HUDEP-2 (cell line): ENCODE measurements around the gene S1PR1.

Source experiments
- DNase-seq, 76 experiments: peaks; one replicate each; lab custom pipeline; 2025; ENCODE audit not compliant: unreplicated experiment in 76 of 76; lab: John Stamatoyannopoulos, UW

The S1PR1 gene

DNA sequence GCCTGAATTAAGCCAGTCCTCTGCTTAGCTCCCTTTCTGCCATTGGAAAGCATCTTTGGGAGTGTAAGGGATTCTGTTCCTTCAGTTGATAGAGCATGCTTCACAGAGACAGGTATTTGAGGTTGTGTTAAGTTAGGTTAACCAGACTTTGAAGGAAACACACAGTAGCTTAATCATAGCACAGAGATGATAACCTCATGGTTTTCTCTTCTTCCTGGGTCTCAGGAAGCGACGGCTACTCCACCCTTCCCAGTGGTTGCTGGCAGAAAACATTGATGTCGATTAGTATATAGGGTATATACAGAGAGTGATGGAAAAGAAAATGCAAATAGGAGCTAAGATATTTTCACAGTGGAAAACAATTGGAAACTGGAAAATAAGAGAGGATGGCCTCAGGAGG lies 42.0 kb downstream of the S1PR1 start:
- no peak for DNase-seq

DNA sequence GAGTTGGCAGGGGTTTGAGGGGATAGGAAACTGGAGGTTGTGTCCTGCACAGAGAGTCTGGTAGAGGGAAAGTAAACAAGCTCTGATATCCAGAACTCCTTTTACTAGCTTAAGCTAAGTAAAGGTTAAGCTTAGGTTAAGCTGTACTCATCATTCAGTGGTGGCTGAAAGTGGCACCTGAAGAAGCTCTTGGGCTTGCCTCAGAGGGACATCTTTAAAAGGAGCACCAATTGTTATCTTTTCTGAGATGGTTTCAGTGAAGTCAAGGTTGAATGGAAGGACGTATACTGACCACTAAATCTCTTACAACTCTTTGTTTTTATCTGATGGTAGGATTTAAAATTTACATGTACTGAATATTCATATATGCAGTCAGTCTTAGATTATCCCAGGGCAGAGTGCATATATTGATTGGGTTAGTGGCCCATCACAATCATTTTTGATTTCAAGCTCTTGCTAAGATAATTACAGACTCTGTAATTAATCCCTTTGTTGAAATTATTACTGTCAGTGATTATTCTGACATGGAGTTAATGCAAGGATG lies 43.3 kb downstream of the S1PR1 start:
- no peak for DNase-seq

DNA sequence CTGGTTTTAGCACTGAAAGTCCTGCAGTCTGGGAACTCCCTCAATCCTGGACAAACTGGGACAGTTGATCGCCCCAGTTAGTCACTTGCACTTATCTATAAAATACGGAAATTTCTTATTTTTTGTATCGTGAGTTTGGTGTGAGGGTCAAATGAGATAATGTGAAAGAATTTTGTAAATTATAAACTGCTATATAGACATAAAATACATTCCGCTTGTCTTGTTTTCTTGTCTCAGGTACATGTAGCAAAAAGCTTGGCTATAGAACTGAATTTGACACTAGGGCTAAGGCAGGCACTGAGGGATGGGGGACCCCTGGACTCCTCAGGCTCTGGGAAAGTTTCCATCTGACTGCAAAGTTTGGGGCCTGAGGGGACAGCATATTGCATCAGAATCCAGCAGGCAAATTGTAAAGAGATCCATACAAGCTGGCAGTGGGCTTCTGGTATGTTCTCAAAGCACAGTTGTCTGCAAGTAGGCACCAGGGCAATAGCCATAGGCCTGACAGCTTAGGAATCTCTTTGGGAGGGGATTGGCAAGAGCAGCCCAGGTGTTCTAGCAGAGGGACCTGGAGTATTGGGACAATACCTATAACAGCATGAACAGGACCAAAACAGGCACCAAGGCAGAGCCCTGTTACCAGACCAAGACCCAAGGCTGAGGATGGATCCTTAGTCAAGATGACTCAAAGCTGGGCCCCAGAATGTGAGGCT lies 44.3 kb downstream of the S1PR1 start:
- no peak for DNase-seq

DNA sequence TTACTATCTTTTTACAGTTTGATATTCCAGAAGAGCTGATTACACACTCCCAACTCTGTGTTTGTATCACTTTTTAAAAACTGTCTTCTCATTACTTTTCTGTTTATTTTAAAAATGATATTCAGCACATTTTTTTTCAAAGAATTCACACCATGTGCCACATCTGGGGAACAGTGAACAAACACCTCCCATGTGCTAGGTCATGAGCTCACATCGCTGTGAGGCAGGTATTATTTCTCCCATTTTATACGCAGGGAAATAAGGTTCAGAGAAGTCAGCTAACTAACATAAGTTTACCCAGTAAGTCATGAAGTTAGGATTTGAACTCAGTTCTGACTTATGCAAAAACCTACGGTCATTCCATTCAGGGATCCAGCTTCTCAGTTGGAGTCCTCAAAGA lies 44.9 kb downstream of the S1PR1 start:
- no peak for DNase-seq

DNA sequence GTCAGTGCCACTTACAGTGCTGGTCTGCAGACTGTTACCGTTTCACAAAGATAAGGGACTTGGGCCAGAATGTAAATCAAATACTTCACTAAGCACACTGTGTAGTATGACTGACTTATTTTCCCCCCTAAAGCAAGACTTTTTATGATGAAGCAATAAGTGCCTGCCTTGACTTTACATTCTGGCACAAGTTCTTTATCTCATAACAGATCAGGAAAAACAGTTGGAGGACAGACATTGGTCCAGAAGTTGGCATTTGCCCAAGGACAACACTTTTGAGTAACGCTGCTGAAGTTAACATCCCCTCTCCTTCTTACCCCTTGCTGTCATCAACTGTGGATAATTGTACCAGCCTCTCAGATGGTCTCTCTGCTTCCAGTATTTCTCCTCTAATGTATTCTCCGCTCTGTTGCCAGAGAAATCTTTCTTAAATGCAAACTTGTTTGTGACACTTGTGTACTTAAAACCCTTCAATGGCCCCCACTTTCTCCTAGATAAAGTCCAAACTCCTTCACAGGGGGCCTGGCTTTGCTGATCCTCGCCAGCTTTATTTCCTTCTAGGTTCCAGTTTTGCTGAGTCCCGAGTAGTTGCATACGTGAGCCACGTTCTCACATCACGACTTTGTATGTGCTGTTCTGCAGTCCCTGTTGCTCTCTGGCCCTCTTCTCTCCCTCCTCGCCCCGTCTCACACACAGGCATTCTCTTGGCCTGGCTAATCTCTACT lies 45.7 kb downstream of the S1PR1 start:
- DNase-seq, result no peak

DNA sequence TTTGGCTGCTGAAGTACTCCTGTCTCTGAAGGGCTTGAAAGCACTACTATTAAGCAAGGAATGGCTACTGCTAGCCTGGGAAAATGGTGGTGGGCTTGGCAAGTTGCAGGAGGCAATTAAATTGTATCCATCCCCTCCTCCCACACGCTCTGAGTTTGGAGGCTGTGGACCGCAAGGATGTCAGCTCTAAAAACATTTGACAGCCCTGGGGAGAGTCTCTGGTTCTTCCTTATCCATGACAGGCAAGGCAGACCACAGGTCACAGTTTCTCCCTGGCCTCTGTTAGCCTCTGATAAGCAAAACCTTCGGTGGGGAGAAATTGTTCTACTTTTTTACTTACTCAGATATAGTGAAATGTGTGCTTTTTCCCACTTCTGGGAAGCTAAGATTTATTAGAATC lies 46.6 kb downstream of the S1PR1 start:
- DNase-seq, result peak in 22 of 76 experiments; percentile 2 to 64 (median 14)

DNA sequence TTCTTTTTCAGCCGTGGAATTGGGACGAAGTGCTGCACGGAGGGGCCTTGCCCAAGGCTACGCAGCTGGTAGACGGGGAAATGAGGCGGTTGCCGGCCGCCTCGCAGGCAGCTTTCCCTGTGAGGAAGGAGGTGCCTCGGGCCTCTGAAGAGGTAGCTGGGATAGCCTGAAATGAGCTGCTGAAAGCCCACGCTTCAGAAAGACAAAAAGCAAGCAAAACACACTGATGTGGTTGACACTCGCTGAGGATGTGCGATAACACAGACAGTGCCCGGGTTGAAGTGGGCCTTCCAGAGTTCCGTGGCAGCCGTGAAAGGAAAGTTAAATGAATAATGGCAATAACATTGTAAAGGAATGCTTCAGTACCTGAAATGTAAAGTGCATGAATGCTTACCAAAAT lies 47.2 kb downstream of the S1PR1 start:
- no peak for DNase-seq

DNA sequence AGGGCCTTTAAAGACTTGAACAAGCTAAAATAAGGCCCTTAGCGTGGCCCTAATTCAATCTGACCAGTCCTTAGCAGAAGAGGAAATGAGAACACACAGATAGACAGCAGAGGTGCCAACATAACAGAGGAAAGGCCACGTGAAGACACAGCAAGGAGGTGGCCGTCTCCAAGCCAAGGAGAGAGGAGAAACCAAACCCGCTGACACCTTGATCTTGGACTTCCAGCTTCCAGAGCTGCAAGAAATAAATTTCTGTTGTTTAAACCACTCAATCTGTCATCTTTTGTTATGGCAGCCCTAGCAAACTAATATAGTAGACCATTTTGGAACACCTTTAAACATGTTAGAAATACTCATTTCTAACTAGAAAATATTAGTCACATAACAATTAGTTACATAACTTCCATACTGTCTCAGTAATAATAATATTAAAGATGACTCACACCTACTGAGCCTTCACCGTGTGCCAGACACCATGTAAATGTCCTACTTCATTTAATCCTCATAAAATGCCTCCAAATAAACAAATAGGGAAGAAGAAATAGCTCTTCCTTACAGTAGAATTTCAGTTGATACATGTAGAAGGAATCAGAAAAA lies 47.9 kb downstream of the S1PR1 start:
- no peak for DNase-seq

DNA sequence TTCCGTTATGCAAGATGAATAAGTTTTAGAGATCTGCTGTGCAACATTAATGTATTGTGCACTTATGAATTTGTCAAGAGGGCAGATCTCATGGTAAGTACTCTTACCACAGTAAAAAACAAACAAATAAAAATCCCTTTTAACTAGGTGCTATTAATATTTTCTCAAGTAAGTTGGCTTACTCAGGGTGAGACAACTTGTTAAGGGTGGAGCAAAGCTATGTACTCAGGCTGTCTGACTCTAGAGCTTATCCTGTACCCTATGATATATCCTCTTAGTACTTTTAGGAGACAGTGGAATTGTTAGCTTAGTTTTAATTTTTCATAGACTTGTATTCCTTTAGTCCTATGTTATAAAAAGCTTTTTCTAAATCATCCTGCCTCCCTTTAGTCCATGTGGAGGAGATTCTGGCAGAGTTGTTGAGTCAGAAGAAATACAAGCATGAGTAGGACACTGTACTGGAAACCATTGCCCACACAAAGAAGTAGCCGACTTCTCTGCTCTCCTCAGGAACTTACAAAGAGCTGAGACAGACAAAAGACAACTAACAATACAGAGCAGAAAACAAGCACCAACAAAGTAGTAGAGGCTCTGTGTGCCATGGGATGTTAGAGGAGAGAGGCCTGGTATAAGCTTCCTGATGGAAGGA lies 49.2 kb downstream of the S1PR1 start:
- no peak for DNase-seq

DNA sequence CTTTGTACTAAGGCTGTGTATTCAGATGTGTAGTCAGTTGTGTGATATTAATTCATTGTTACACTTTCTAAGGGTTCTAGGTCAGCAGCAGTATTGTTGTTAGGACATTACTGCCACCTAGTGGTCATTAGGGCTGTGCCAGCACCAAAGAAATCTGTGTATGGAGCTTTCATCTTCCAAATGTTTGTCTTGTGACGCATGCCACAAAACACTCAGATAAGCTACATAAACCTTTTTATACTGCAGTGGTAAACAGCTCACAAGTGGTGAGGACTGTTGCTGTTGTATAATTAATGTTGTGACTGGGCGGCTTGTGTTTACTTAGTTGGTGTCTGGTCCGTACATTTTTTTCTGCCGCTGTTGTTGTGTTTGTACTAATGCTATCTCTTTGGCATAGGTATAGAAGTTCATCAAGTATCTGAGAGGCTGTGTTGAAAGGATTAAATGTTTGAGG lies 51.7 kb downstream of the S1PR1 start:
- peak in 45 of 76 experiments; percentile 1 to 70 (median 32) for DNase-seq

DNA sequence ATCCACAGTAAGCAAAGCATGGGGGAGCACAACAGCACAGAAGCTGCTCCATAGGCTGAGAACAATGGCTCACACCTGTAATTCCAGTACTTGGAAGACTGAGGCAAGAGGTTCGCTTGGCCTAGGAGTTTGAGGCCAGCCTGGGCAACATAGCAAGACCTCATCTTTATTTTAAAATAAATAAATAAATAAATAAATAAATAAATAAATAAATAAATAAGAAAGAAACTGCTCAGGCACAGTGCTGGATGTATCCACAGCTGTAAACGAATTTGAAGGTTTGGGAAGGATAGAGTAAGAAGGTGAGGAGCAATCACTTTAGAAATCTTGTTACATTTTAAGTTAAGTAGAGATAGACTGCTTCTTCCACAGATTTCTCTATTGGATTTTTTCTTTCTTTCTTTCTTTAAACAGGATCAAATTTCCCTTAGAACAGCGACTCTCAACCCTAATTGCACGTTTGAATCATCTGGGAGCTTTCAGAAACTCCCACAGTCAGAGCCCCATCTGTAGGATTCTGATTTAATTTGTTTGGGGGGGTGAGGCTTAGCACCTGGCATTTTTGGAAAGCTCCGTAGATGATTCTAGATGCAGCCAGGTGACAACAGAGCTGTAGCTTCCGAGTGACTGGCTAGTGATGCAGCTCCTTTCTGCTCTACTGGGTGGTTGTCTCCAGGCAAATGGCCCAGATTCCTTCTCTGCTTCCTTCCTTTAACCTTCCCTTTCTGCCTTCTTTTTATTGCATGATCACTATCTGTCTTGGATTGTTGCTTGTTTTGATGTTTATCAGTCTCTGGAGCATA lies 53.5 kb downstream of the S1PR1 start:
- DNase-seq, result no peak
